K562 (cell line): ENCODE measurements around the gene HCN4. TPM values are rescaled to one million over a fixed set of nuclear protein-coding genes. Genes with fewer than 3 reads are reported as not detected.
A peak's percentile ranks its signal among the peaks of the same experiment; 100 is the strongest.

Experiments used
- ATAC-seq: fragments of 200-7000 bp; cut with Tn5 transposase; 3 replicates; pipeline ENCODE4 v1.9.1; 2020; ENCODE audit warnings: moderate library complexity
- BruUV-seq: library from RNA; stranded (reverse); fragments of 400-500 nt; replicated peaks from 2 replicates; lab custom pipeline; 2021; lab: Mats Ljungman, UMichigan
- CTCF ChIA-PET: fragments of 300-600 bp; formaldehyde crosslinking; extraction: SDS; loops from one replicate; lab custom pipeline; 2021; ENCODE audit warnings: low intra/inter-chr PET ratio; lab: Yijun Ruan, JAX
- POLR2A ChIA-PET: fragments of 300-600, 350-650 bp; sonication (Branson Sonifier 250); formaldehyde crosslinking; extraction: SDS; loops from one replicate; lab custom pipeline; 2021; ENCODE audit warnings: antibody characterized with exemption, inconsistent platforms; lab: Yijun Ruan, JAX
- DNase-seq, 4 experiments: peaks; one replicate each; pipeline versions ENCODE4 v3.0.0 to v3.0.0-alpha.2; 2011 to 2018; ENCODE audit warnings: low spot score in 3 of 4, mixed read lengths in 3 of 4; ENCODE audit errors: extremely low read depth in 1 of 4
- FAIRE-seq: peaks from 2 replicates; lab custom pipeline; 2011; peaks lifted over from hg19 to GRCh38; lab: Jason Lieb, UNC
- H2AFZ ChIP-seq: 2 replicates; pipeline ENCODE4 v1.6.0; 2011; ENCODE audit warnings: low read depth, low read length, control low read depth, inconsistent platforms
- H3K27ac ChIP-seq: fragments of 200-600 bp; 3 replicates; pipeline ENCODE4 v1.8.0; 2011; ENCODE audit warnings: low read depth, mild to moderate bottlenecking, control low read depth, inconsistent platforms, low read length, moderate library complexity, mixed read lengths; ENCODE audit errors: extremely low read depth
- H3K27me3 ChIP-seq, 2 experiments: fragments of 300-600 bp in 1 of 2; 2 replicates in 1 of 2; 3 replicates in 1 of 2; pipeline versions ENCODE4 v1.6.0 to v1.8.0; 2011; ENCODE audit warnings: inconsistent platforms in 2 of 2, low read length in 2 of 2, mild to moderate bottlenecking in 1 of 2, mixed read lengths in 1 of 2, moderate library complexity in 1 of 2; ENCODE audit not compliant: control insufficient read depth in 2 of 2, insufficient read depth in 2 of 2
- H3K36me3 ChIP-seq: fragments of 300-600 bp; 3 replicates; pipeline ENCODE4 v1.8.0; 2011; ENCODE audit warnings: mild to moderate bottlenecking, low read length, inconsistent platforms; ENCODE audit not compliant: control insufficient read depth, insufficient read depth
- H3K4me1 ChIP-seq, 2 experiments: fragments of 200-600 bp in 1 of 2; replicated peaks in 1 of 2; 2 replicates in 1 of 2; 3 replicates in 1 of 2; pipeline versions ENCODE4 v1.5.1 to v1.8.0; 2011; ENCODE audit warnings: inconsistent platforms in 2 of 2, low read length in 2 of 2, mild to moderate bottlenecking in 1 of 2, mixed read lengths in 1 of 2, moderate library complexity in 1 of 2; ENCODE audit not compliant: control insufficient read depth in 2 of 2, insufficient read depth in 2 of 2
- H3K4me2 ChIP-seq: 2 replicates; pipeline ENCODE4 v1.6.1; 2011; ENCODE audit warnings: low read length, control low read depth, inconsistent platforms, mixed read lengths; ENCODE audit not compliant: insufficient read depth
- H3K4me3 ChIP-seq: fragments of 200-600 bp; sonication (generic), shearing (Covaris generic); 2 replicates; pipeline ENCODE4 v1.5.1; 2016; ENCODE audit warnings: control low read depth, inconsistent platforms
- H3K79me2 ChIP-seq: fragments of 200-600 bp; 3 replicates; pipeline ENCODE4 v1.8.0; 2011; ENCODE audit warnings: low read length, inconsistent platforms; ENCODE audit not compliant: control insufficient read depth, insufficient read depth
- H3K9ac ChIP-seq, 2 experiments: 2 replicates each; pipeline versions ENCODE4 v1.6.0 to v1.6.1; 2011; ENCODE audit warnings: low read depth in 2 of 2, low read length in 2 of 2, control low read depth in 1 of 2, inconsistent platforms in 1 of 2, mild to moderate bottlenecking in 1 of 2, mixed read lengths in 1 of 2; ENCODE audit not compliant: insufficient read depth in 1 of 2
- H3K9me1 ChIP-seq: one replicate; pipeline ENCODE4 v1.6.0; 2011; ENCODE audit warnings: inconsistent platforms, mild to moderate bottlenecking, low read length, moderate library complexity; ENCODE audit not compliant: control insufficient read depth, insufficient read depth
- H3K9me3 ChIP-seq: replicated peaks from 2 replicates; pipeline ENCODE4 v1.5.1; 2011; ENCODE audit warnings: low read depth, low read length, inconsistent platforms; ENCODE audit not compliant: control insufficient read depth, insufficient read depth
- H4K20me1 ChIP-seq: replicated peaks from 2 replicates; pipeline ENCODE4 v1.6.1; 2011; ENCODE audit warnings: low read length, inconsistent platforms, mixed read lengths; ENCODE audit not compliant: control insufficient read depth, insufficient read depth
- PCBP1 ChIP-seq: fragments of 200-400 bp; formaldehyde crosslinking; IDR thresholded peaks from 2 replicates; pipeline ENCODE4 v1.6.1; 2018; ENCODE audit warnings: mild to moderate bottlenecking, low read depth, low read length; ENCODE audit not compliant: poor library complexity, severe bottlenecking
- ZBTB49 ChIP-seq: sonication (generic); formaldehyde crosslinking; IDR thresholded peaks from 2 replicates; pipeline ENCODE4 v1.8.0; 2022; ENCODE audit warnings: missing genetic modification reagents, mild to moderate bottlenecking, borderline replicate concordance
- WGBS: fragments of 100-300 bp; shearing (Covaris generic); methylation state at CpG from one replicate; pipeline ENCODE4 v1.1.6; 2016; ENCODE audit warnings: low coverage, mixed read lengths; ENCODE audit not compliant: insufficient coverage; ENCODE audit errors: missing lambda C conversion rate; 5-methylcytosine and 5-hydroxymethylcytosine counted together
- in situ Hi-C: fragments of 300-500 bp; cut with MboI; formaldehyde crosslinking; loops from 4 replicates; pipeline ENCODE4 v1.15.0; 2018; ENCODE audit warnings: inconsistent platforms, mixed read lengths
- intact Hi-C: fragments of 100-400 bp; cut with micrococcal nuclease; formaldehyde crosslinking; loops from 2 replicates; pipeline ENCODE4 v1.14.2; 2022
- polyA plus RNA-seq, 8 experiments: library from polyadenylated mRNA; depleted of rRNA in 4 of 8; stranded (reverse) in 5 of 8; unstranded in 3 of 8; fragments of >200 nt; fragmentation: Nextera tagmentation in 2 of 8; fragmentation: Illumina TruSeq in 1 of 8; extraction: Ambion mirVana in 2 of 8; extraction: Trizol in 1 of 8; gene quantifications; 2 replicates each; pipeline versions ENCODE4 v1.2.1 to v1.2.3, GENCODE V29; 2011 to 2014; ENCODE audit warnings: inconsistent platforms in 1 of 8, missing spikeins in 1 of 8
- total RNA-seq, 7 experiments: library from RNA; depleted of rRNA in 6 of 7; stranded (reverse); fragments of >200 nt in 6 of 7; fragmentation: Illumina TruSeq in 2 of 7; extraction: Trizol in 2 of 7; gene quantifications; 2 replicates each; pipeline versions ENCODE4 v1.2.1 to v1.2.3, GENCODE V29; 2011 to 2021; ENCODE audit warnings: low replicate concordance in 1 of 7

The HCN4 gene
- total and polyA plus RNA-seq, 9 of the 15 experiments (the other 6 are each of a cell fraction or from before 2014, with no cell fraction given): not detected

GRCh38 chr15:73323374-73323955 is 45.3 kb downstream of the HCN4 start:
- no peak for DNase-seq
- FAIRE-seq: no peak
- BruUV-seq: no TSS peak
- intact Hi-C loops: no loop called here
- no peak overlapping the region for H3K4me2 ChIP-seq
- no peaks in the 10 kb centered on the region for H3K79me2 ChIP-seq
- H3K4me1 ChIP-seq: peaks cover 0 to 20% of the 10 kb centered on the region in 2 experiments; a peak in 2 of 5 replicates
- no peak overlapping the region for H3K9ac ChIP-seq
- ATAC-seq: no peak
- in situ Hi-C loops: no loop called here
- TF ChIP-seq PCBP1: peak; percentile 20
- TF ChIP-seq ZBTB49: no peak
- H3K9me3 ChIP-seq: no peaks in the 10 kb centered on the region
- no peaks in the 10 kb centered on the region for H3K9me1 ChIP-seq
- WGBS: 11% methylated on average over 28 of the region's 30 CpGs
- ChIA-PET POLR2A (interaction anchor here (0.9 kb wide), 1 partner anchor 382 kb away, joined by 3 read pairs; no protein-coding TSS in a partner anchor), CTCF (no interaction called here)
- no peaks in the 10 kb centered on the region for H3K36me3 ChIP-seq
- H2AFZ ChIP-seq: no peak overlapping the region
- H3K4me3 ChIP-seq: no peak overlapping the region
- H3K27ac ChIP-seq: no peak overlapping the region
- H4K20me1 ChIP-seq: 0 out of 2 replicates have a peak, but pooled peaks cover 16% of the 10 kb centered on the region
- H3K27me3 ChIP-seq: peaks cover 22 to 73% of the 10 kb centered on the region in 2 experiments
